GM12891 (cell line): ENCODE data around the gene G6PC3.

Source experiments
- POLR2A ChIP-seq: IDR thresholded peaks from 2 replicates; pipeline ENCODE4 v1.6.1; 2011; ENCODE audit warnings: low read depth, low read length, control low read depth
- POLR2AphosphoS5 ChIP-seq: IDR thresholded peaks from 2 replicates; pipeline ENCODE4 v1.6.1; 2011; ENCODE audit warnings: low read depth, low read length, control low read depth
- POU2F2 ChIP-seq: IDR thresholded peaks from 2 replicates; pipeline ENCODE4 v1.6.1; 2011; ENCODE audit warnings: low read depth, mild to moderate bottlenecking, control low read depth, low read length, moderate library complexity
- SPI1 ChIP-seq: IDR thresholded peaks from 2 replicates; pipeline ENCODE4 v1.6.1; 2011; ENCODE audit warnings: low read depth, low read length, control low read depth
- TAF1 ChIP-seq: IDR thresholded peaks from 2 replicates; pipeline ENCODE4 v1.6.1; 2011; ENCODE audit warnings: low read depth, low read length, control low read depth

- no peak for TF ChIP-seq POLR2AphosphoS5
- no peak for TF ChIP-seq POLR2A
- TF ChIP-seq POU2F2, result no peak
- TF ChIP-seq TAF1, result no peak
- no peak for TF ChIP-seq SPI1
These were observed 7.9 kb downstream of the G6PC3 start for GRCh38 chr17:44078412-44078811.
